Neural progenitor cell (in vitro differentiated cells): Measurements from ENCODE around the gene RAB11FIP5.

Experiments
- CTCF ChIP-seq: fragments of 200-600 bp; sonication (generic); IDR thresholded peaks from 2 replicates; pipeline ENCODE4 v1.5.1; 2017; ENCODE audit warnings: antibody characterized with exemption, mild to moderate bottlenecking
- EZH2 ChIP-seq: fragments of 200-600 bp; sonication (generic); IDR thresholded peaks from 2 replicates; pipeline ENCODE4 v1.6.1; 2017; ENCODE audit warnings: antibody characterized with exemption, mild to moderate bottlenecking, moderate library complexity
- EZH2phosphoT487 ChIP-seq: fragments of 200-600 bp; sonication (generic); IDR thresholded peaks from 2 replicates; pipeline ENCODE4 v1.6.1; 2017; ENCODE audit warnings: antibody characterized with exemption

GRCh38 chr2:73122536-73122935 is 9.8 kb upstream of the RAB11FIP5 start:
- no peak for TF ChIP-seq CTCF
- TF ChIP-seq EZH2: no peak
- TF ChIP-seq EZH2phosphoT487: no peak
